H1 (cell line): ENCODE results near the gene UBA6. TPM values are rescaled to one million over a fixed set of nuclear protein-coding genes. Genes with fewer than 3 reads are reported as not detected.

ENCODE experiments used
- CTCF ChIA-PET: fragments of 300-600 bp; sonication (Branson Sonifier 250); formaldehyde crosslinking; loops from one replicate; lab custom pipeline; 2021; ENCODE audit not compliant: partially characterized antibody; lab: Charles Lee
- POLR2A ChIA-PET: fragments of 300-600 bp; sonication (Branson Sonifier 250); formaldehyde crosslinking; loops from one replicate; lab custom pipeline; 2021; ENCODE audit warnings: inconsistent platforms; ENCODE audit not compliant: partially characterized antibody; lab: Charles Lee
- DNase-seq, 2 experiments: peaks; one replicate each; pipeline versions ENCODE4 v3.0.0 to v3.0.0-alpha.2; 2010 to 2022; ENCODE audit warnings: low spot score in 2 of 2, low read depth in 1 of 2, mixed read lengths in 1 of 2
- FAIRE-seq: peaks from 2 replicates; lab custom pipeline; 2011; peaks lifted over from hg19 to GRCh38; lab: Jason Lieb, UNC
- H2AFZ ChIP-seq: 2 replicates; pipeline ENCODE4 v1.8.1; 2012; ENCODE audit warnings: low read length, inconsistent platforms
- H2AK5ac ChIP-seq: 2 replicates; pipeline ENCODE4 v1.6.1; 2013; ENCODE audit warnings: low read depth, low read length
- H2BK120ac ChIP-seq: replicated peaks from 2 replicates; pipeline ENCODE3; 2013; ENCODE audit warnings: low read depth, low read length, inconsistent platforms
- H2BK12ac ChIP-seq: 2 replicates; pipeline ENCODE4 v1.6.1; 2013; ENCODE audit warnings: low read depth, low read length
- H2BK15ac ChIP-seq: 2 replicates; pipeline ENCODE4 v1.6.1; 2013; ENCODE audit warnings: low read length
- H2BK20ac ChIP-seq: 2 replicates; pipeline ENCODE4 v1.6.1; 2013; ENCODE audit warnings: low read length
- H2BK5ac ChIP-seq: 2 replicates; pipeline ENCODE4 v1.6.1; 2013; ENCODE audit warnings: low read depth, low read length
- H3K14ac ChIP-seq: 2 replicates; pipeline ENCODE4 v1.6.1; 2013; ENCODE audit warnings: inconsistent platforms; ENCODE audit not compliant: insufficient read length
- H3K18ac ChIP-seq: 2 replicates; pipeline ENCODE4 v1.6.1; 2013; ENCODE audit warnings: low read length; ENCODE audit errors: extremely low read depth
- H3K23ac ChIP-seq: 2 replicates; pipeline ENCODE4 v1.6.1; 2013; ENCODE audit warnings: inconsistent platforms; ENCODE audit not compliant: insufficient read length
- H3K23me2 ChIP-seq: 2 replicates; pipeline ENCODE4 v1.6.1; 2013; ENCODE audit warnings: low read depth, low read length
- H3K27ac ChIP-seq: 2 replicates; pipeline ENCODE4 v1.6.1; 2011; ENCODE audit warnings: low read depth, low read length, inconsistent platforms
- H3K27me3 ChIP-seq, 4 experiments: replicated peaks in 1 of 4; 1 replicate in 1 of 4; 2 replicates in 3 of 4; pipeline versions ENCODE4 v1.6.1 to v1.8.1; 2011 to 2013; ENCODE audit warnings: low read length in 3 of 4, mild to moderate bottlenecking in 3 of 4, inconsistent platforms in 2 of 4, mixed read lengths in 2 of 4, moderate library complexity in 1 of 4; ENCODE audit not compliant: control insufficient read depth in 3 of 4, insufficient read depth in 3 of 4; ENCODE audit errors: extremely low read depth in 1 of 4
- H3K36me3 ChIP-seq, 4 experiments: 2 replicates each; pipeline versions ENCODE4 v1.6.1 to v1.8.1; 2011 to 2013; ENCODE audit warnings: mild to moderate bottlenecking in 4 of 4, low read length in 3 of 4, moderate library complexity in 2 of 4, control low read depth in 1 of 4, inconsistent platforms in 1 of 4; ENCODE audit not compliant: insufficient read depth in 4 of 4, control insufficient read depth in 2 of 4
- H3K4ac ChIP-seq: replicated peaks from 2 replicates; pipeline ENCODE3; 2013; ENCODE audit warnings: low read length, low read depth, mixed read lengths, inconsistent platforms; ENCODE audit not compliant: insufficient read length
- H3K4me1 ChIP-seq, 4 experiments: replicated peaks in 1 of 4; 1 replicate in 1 of 4; 2 replicates in 3 of 4; pipeline versions ENCODE4 v1.6.1 to v1.8.1; 2011 to 2013; ENCODE audit warnings: low read length in 3 of 4, inconsistent platforms in 2 of 4, mixed read lengths in 1 of 4; ENCODE audit not compliant: insufficient read depth in 4 of 4, control insufficient read depth in 3 of 4
- H3K4me2 ChIP-seq, 2 experiments: 2 replicates each; pipeline versions ENCODE4 v1.6.1 to v1.8.1; 2011 to 2013; ENCODE audit warnings: low read depth in 2 of 2, low read length in 2 of 2, control low read depth in 1 of 2, inconsistent platforms in 1 of 2, mild to moderate bottlenecking in 1 of 2; ENCODE audit not compliant: insufficient read depth in 1 of 2
- H3K4me3 ChIP-seq, 4 experiments: fragments of 200-600, 300-600 bp in 1 of 4; sonication (generic), shearing (Covaris generic), sonication (Bioruptor Twin) in 1 of 4; 2 replicates each; pipeline versions ENCODE4 v1.5.1 to v1.8.1; 2011 to 2016; ENCODE audit warnings: low read length in 4 of 4, low read depth in 3 of 4, control low read depth in 2 of 4, inconsistent platforms in 2 of 4, mild to moderate bottlenecking in 2 of 4, mixed read lengths in 1 of 4, moderate library complexity in 1 of 4; ENCODE audit not compliant: insufficient read depth in 2 of 4; ENCODE audit errors: extremely low read depth in 1 of 4
- H3K56ac ChIP-seq: replicated peaks from 2 replicates; pipeline ENCODE3; 2013; ENCODE audit warnings: low read depth, mild to moderate bottlenecking, mixed read lengths, low read length, inconsistent platforms; ENCODE audit not compliant: insufficient read length
- H3K79me1 ChIP-seq: 2 replicates; pipeline ENCODE4 v1.6.1; 2013; ENCODE audit warnings: low read depth, low read length, control low read depth
- H3K79me2 ChIP-seq, 2 experiments: 2 replicates each; pipeline versions ENCODE4 v1.6.1 to v1.8.1; 2012 to 2013; ENCODE audit warnings: low read length in 2 of 2, mild to moderate bottlenecking in 2 of 2, inconsistent platforms in 1 of 2; ENCODE audit not compliant: insufficient read depth in 2 of 2, control insufficient read depth in 1 of 2
- H3K9ac ChIP-seq, 4 experiments: replicated peaks in 1 of 4; 1 replicate in 1 of 4; 2 replicates in 3 of 4; pipeline versions ENCODE4 v1.6.1 to v1.8.1; 2011 to 2013; ENCODE audit warnings: low read depth in 3 of 4, low read length in 3 of 4, control low read depth in 2 of 4, mild to moderate bottlenecking in 2 of 4, moderate library complexity in 2 of 4, inconsistent platforms in 1 of 4; ENCODE audit errors: extremely low read depth in 1 of 4
- H3K9me3 ChIP-seq, 2 experiments: 2 replicates each; pipeline versions ENCODE4 v1.6.1 to v1.8.1; 2012 to 2013; ENCODE audit warnings: mild to moderate bottlenecking in 2 of 2, moderate library complexity in 2 of 2, control low read depth in 1 of 2, inconsistent platforms in 1 of 2, low read depth in 1 of 2, low read length in 1 of 2, mixed read lengths in 1 of 2; ENCODE audit not compliant: insufficient read depth in 2 of 2
- H4K20me1 ChIP-seq, 2 experiments: replicated peaks in 1 of 2; 2 replicates each; pipeline versions ENCODE3 to v1.8.1; 2011 to 2013; ENCODE audit warnings: inconsistent platforms in 2 of 2, low read length in 2 of 2, mild to moderate bottlenecking in 1 of 2; ENCODE audit not compliant: insufficient read depth in 2 of 2, control insufficient read depth in 1 of 2
- H4K5ac ChIP-seq: 2 replicates; pipeline ENCODE4 v1.6.1; 2013; ENCODE audit warnings: low read length, low read depth, mixed read lengths, inconsistent platforms; ENCODE audit not compliant: insufficient read length
- H4K8ac ChIP-seq: 2 replicates; pipeline ENCODE4 v1.8.0; 2013; ENCODE audit warnings: mild to moderate bottlenecking, moderate library complexity, low read length, inconsistent platforms; ENCODE audit not compliant: insufficient read depth; ENCODE audit errors: extremely low read depth
- H4K91ac ChIP-seq: replicated peaks from 2 replicates; pipeline ENCODE3; 2013; ENCODE audit warnings: low read length, mixed read lengths, inconsistent platforms; ENCODE audit not compliant: insufficient read length
- CBX8 ChIP-seq: fragments of 300-800, 300-1000 bp; sonication (generic); IDR thresholded peaks from 2 replicates; pipeline ENCODE4 v1.7.1; 2016; ENCODE audit warnings: low read depth, low read length, borderline replicate concordance
- CHD1 ChIP-seq: IDR thresholded peaks from 2 replicates; pipeline ENCODE4 v1.6.1; 2012; ENCODE audit warnings: low read depth, low read length, improper control_type of control experiment
- CREB1 ChIP-seq: IDR thresholded peaks from 2 replicates; pipeline ENCODE4 v1.6.1; 2012; ENCODE audit warnings: inconsistent platforms
- GTF2F1 ChIP-seq: IDR thresholded peaks from 2 replicates; pipeline ENCODE4 v1.6.1; 2012; ENCODE audit warnings: low read depth, low read length, improper control_type of control experiment, borderline replicate concordance
- JUN ChIP-seq: IDR thresholded peaks from 2 replicates; pipeline ENCODE4 v1.6.1; 2011; ENCODE audit warnings: low read depth, mild to moderate bottlenecking, improper control_type of control experiment, low read length
- MAX ChIP-seq: IDR thresholded peaks from 2 replicates; pipeline ENCODE4 v1.6.1; 2012; ENCODE audit warnings: inconsistent platforms
- PHF8 ChIP-seq: fragments of 200-600 bp; sonication (generic); conservative IDR thresholded peaks from 2 replicates; pipeline ENCODE4 v1.7.1; 2012; ENCODE audit warnings: low read depth, mild to moderate bottlenecking, inconsistent platforms, low read length, moderate library complexity
- POLR2A ChIP-seq, 2 experiments: IDR thresholded peaks; 1 replicate in 1 of 2; 2 replicates in 1 of 2; pipeline ENCODE4 v1.6.1; 2011; ENCODE audit warnings: low read depth in 2 of 2, low read length in 2 of 2, mild to moderate bottlenecking in 2 of 2; ENCODE audit errors: control extremely low read depth in 1 of 2
- POU5F1 ChIP-seq: IDR thresholded peaks from 2 replicates; pipeline ENCODE4 v1.6.1; 2011; ENCODE audit warnings: low read depth, mild to moderate bottlenecking, low read length, moderate library complexity
- RXRA ChIP-seq: IDR thresholded peaks from 2 replicates; pipeline ENCODE4 v1.6.1; 2011; ENCODE audit warnings: low read depth, mild to moderate bottlenecking, low read length, moderate library complexity; ENCODE audit not compliant: insufficient read depth
- SIRT6 ChIP-seq: IDR thresholded peaks from one replicate; pipeline ENCODE4 v1.7.1; 2012; ENCODE audit warnings: low read length, inconsistent platforms
- SUZ12 ChIP-seq: fragments of 200-600 bp; sonication (generic); IDR thresholded peaks from 2 replicates; pipeline ENCODE4 v1.6.1; 2012; ENCODE audit warnings: mild to moderate bottlenecking, inconsistent platforms, low read length, moderate library complexity, mixed read lengths
- TCF12 ChIP-seq: IDR thresholded peaks from 2 replicates; pipeline ENCODE4 v1.6.1; 2011; ENCODE audit warnings: low read depth, mild to moderate bottlenecking, low read length
- YY1 ChIP-seq: IDR thresholded peaks from 2 replicates; pipeline ENCODE4 v1.6.1; 2011; ENCODE audit warnings: low read depth, mild to moderate bottlenecking, low read length
- WGBS, 2 experiments: shearing (Covaris generic) in 1 of 2; methylation state at CpG; one replicate each; pipeline versions ENCODE4 v1.1.6 to v1.1.7; 2013 to 2015; ENCODE audit warnings: low lambda C conversion rate in 2 of 2, mixed read lengths in 2 of 2, inconsistent platforms in 1 of 2, low coverage in 1 of 2, missing lambda C conversion rate in 1 of 2; ENCODE audit not compliant: insufficient replicate concordance in 2 of 2, insufficient coverage in 1 of 2, insufficient read length in 1 of 2; ENCODE audit errors: extremely low coverage in 1 of 2, missing lambda C conversion rate in 1 of 2; 5-methylcytosine and 5-hydroxymethylcytosine counted together
- polyA plus RNA-seq, 7 experiments: library from polyadenylated mRNA; depleted of rRNA in 3 of 7; stranded (reverse) in 5 of 7; unstranded in 2 of 7; fragments of >200 nt in 5 of 7; fragments of 200-250 nt in 2 of 7; gene quantifications; 1 replicate in 5 of 7; 2 replicates in 1 of 7; 4 replicates in 1 of 7; pipeline versions ENCODE4 v1.2.1 to v1.2.3, GENCODE V29; 2011 to 2013; ENCODE audit warnings: missing spikeins in 2 of 7, mixed read lengths in 2 of 7
- total RNA-seq: library from RNA; stranded (reverse); fragmentation: NEBNext Ultra II Directional; extraction: Animal tissue kit (Norgen Biotek cat#: 25700); gene quantifications from 2 replicates; pipeline ENCODE4 v1.2.1, GENCODE V29; 2021

The UBA6 gene
- total and polyA plus RNA-seq, 2 of the 8 experiments (the other 6 are each of a cell fraction or from before 2014, with no cell fraction given), result 17.4 to 74.3 TPM

GRCh38 chr4:67632492-67632891 lies 68.5 kb downstream of the UBA6 start:
- Histone ChIP-seq H3K36me3 (peaks cover 0 to 58% (median 16%) of the 10 kb centered on the region in 4 experiments; a peak in 5 of 8 replicates), H4K5ac (no peak overlapping the region)

More at GRCh38 chr4:67632492-67632891, 68.5 kb downstream of the UBA6 start:
- Histone ChIP-seq H3K4me1 (no peaks in the 10 kb centered on the region), H3K4me2 (no peak overlapping the region), H3K79me1 (no peaks in the 10 kb centered on the region), H3K9me3 (peaks cover 0 to 11% of the 10 kb centered on the region in 2 experiments; a peak in 1 of 4 replicates), H2BK12ac (no peak overlapping the region), H4K91ac (no peak overlapping the region), H2BK15ac (no peak overlapping the region), H3K4ac (no peak overlapping the region), H3K79me2 (no peaks in the 10 kb centered on the region), H3K9ac (no peak overlapping the region), H2BK20ac (no peak overlapping the region), H3K14ac (no peak overlapping the region), H3K18ac (no peak overlapping the region), H2BK120ac (no peak overlapping the region), H3K27me3 (no peaks in the 10 kb centered on the region), H3K23ac (no peak overlapping the region), H4K8ac (no peak overlapping the region), H2AK5ac (no peak overlapping the region), H3K27ac (no peak overlapping the region), H3K56ac (no peak overlapping the region), H2AFZ (no peak overlapping the region), H3K23me2 (no peaks in the 10 kb centered on the region), H4K20me1 (no peaks in the 10 kb centered on the region), H3K4me3 (no peak overlapping the region), H2BK5ac (no peak overlapping the region)
- WGBS, 2 experiments, result 88% methylated on average over 3 of the region's 3 CpGs; no CpG with 5 or more reads in 1 of the 2 experiments
- FAIRE-seq (no peak), DNase-seq (no peak)
- ChIA-PET POLR2A (interaction anchor here (0.6 kb wide), 1 partner anchor 65 kb away, joined by 3 read pairs; no protein-coding TSS in a partner anchor), CTCF (no interaction called here)
- TF ChIP-seq YY1 (no peak), MAX (no peak), SIRT6 (no peak), JUN (no peak), CBX8 (no peak), CHD1 (no peak), CREB1 (no peak), POU5F1 (no peak), SUZ12 (no peak), PHF8 (no peak), TCF12 (no peak), GTF2F1 (no peak), POLR2A (IDR thresholded peaks at IDR 0.05; ENCODE audit: control extremely low read depth in 1 of 2, low read depth in 2 of 2, low read length in 2 of 2) (no peak), RXRA (no peak)
